Lung microvascular endothelial cell (primary cell): ENCODE measurements around the gene ALDH3A1. TPM values are rescaled to one million over a fixed set of nuclear protein-coding genes. Genes with fewer than 3 reads are reported as not detected.
A peak's percentile ranks its signal among the peaks of the same experiment; 100 is the strongest.

Experiments used
- DNase-seq, 2 donors: peaks; one replicate each; pipeline versions ENCODE4 v3.0.0 to v3.0.0-alpha.2; 2010; ENCODE audit warnings: low read depth in 2 of 2
- total RNA-seq: library from RNA; depleted of rRNA; stranded (reverse); fragments of >200 nt; gene quantifications from 2 replicates; pipeline ENCODE4 v1.2.1, GENCODE V29; 2014

The ALDH3A1 gene
- total RNA-seq, 1 donor from 2014 or later = 0.20 TPM

- DNase-seq = no peak
These were observed 12.6 kb upstream of the ALDH3A1 start for GRCh38 chr17:19760746-19761145.

- no peak for DNase-seq
These were observed 11.8 kb upstream of the ALDH3A1 start for GRCh38 chr17:19759568-19760549.

- no peak for DNase-seq
These were observed 9.6 kb upstream of the ALDH3A1 start for GRCh38 chr17:19757536-19758180.

- DNase-seq = peak in 1 of 2 donors; percentile 73
These were observed 8.4 kb upstream of the ALDH3A1 start for GRCh38 chr17:19756546-19756945.

GRCh38 chr17:19755821-19756510 lies 7.9 kb upstream of the ALDH3A1 start:
- no peak for DNase-seq

- DNase-seq = no peak
These were observed 7.3 kb upstream of the ALDH3A1 start for GRCh38 chr17:19755392-19755791.

- DNase-seq = no peak
These were observed 5.8 kb upstream of the ALDH3A1 start for GRCh38 chr17:19753661-19754463.

GRCh38 chr17:19753051-19753509 lies 5.0 kb upstream of the ALDH3A1 start:
- peak; percentile 90 to 91 for DNase-seq

- DNase-seq = no peak
These were observed 4.3 kb upstream of the ALDH3A1 start for GRCh38 chr17:19752216-19753050.

GRCh38 chr17:19750835-19751234 lies 2.7 kb upstream of the ALDH3A1 start:
- peak in 1 of 2 donors; percentile 18 for DNase-seq

- DNase-seq = no peak
These were observed 2.0 kb upstream of the ALDH3A1 start for GRCh38 chr17:19750020-19750572.

- no peak for DNase-seq
These were observed 702 bp upstream of the ALDH3A1 start for GRCh38 chr17:19748807-19749193.

GRCh38 chr17:19747159-19747719 lies 859 bp downstream of the ALDH3A1 start:
- DNase-seq = no peak

GRCh38 chr17:19746517-19746916 lies 1.6 kb downstream of the ALDH3A1 start:
- DNase-seq = no peak

GRCh38 chr17:19744922-19745757 lies 3.0 kb downstream of the ALDH3A1 start:
- DNase-seq = peak; percentile 81 to 89

GRCh38 chr17:19744492-19744891 lies 3.6 kb downstream of the ALDH3A1 start:
- DNase-seq = no peak

GRCh38 chr17:19743101-19744100 lies 4.7 kb downstream of the ALDH3A1 start:
- no peak for DNase-seq
